GM18508 (cell line): ENCODE results near the gene AFF3.
"Not testable (repeated sequence)": the region's sequence is repeated elsewhere in the genome, so short reads cannot be mapped to it uniquely, and the experiment has no call there.

ENCODE experiments used
- ATAC-seq: cut with Tn5 transposase; IDR thresholded peaks from one replicate; pipeline ENCODE4 v1.9.1; 2021; ENCODE audit warnings: moderate number of reproducible peaks; ENCODE audit not compliant: insufficient read depth, unreplicated experiment

Gene AFF3

GRCh38 chr2:99743146-99743545 is 399.2 kb downstream of the AFF3 start:
- no peak for ATAC-seq

- ATAC-seq, result no peak
Observed at GRCh38 chr2:99737537-99737936, 404.9 kb downstream of the AFF3 start.

- no peak for ATAC-seq
Observed at GRCh38 chr2:99735753-99736152, 406.6 kb downstream of the AFF3 start.

GRCh38 chr2:99735314-99735713 is 407.1 kb downstream of the AFF3 start:
- not testable (repeated sequence) for ATAC-seq

GRCh38 chr2:99734236-99734635 is 408.2 kb downstream of the AFF3 start:
- ATAC-seq, result no peak

- ATAC-seq, result no peak
Observed at GRCh38 chr2:99729104-99730025, 413.0 kb downstream of the AFF3 start.

GRCh38 chr2:99728166-99728565 is 414.2 kb downstream of the AFF3 start:
- no peak for ATAC-seq

- ATAC-seq, result no peak
Observed at GRCh38 chr2:99727199-99727598, 415.2 kb downstream of the AFF3 start.

- no peak for ATAC-seq
Observed at GRCh38 chr2:99726691-99727090, 415.7 kb downstream of the AFF3 start.

GRCh38 chr2:99725820-99726219 is 416.6 kb downstream of the AFF3 start:
- no peak for ATAC-seq

- ATAC-seq, result no peak
Observed at GRCh38 chr2:99722476-99722875, 419.9 kb downstream of the AFF3 start.

- no peak for ATAC-seq
Observed at GRCh38 chr2:99719102-99719501, 423.3 kb downstream of the AFF3 start.

- no peak for ATAC-seq
Observed at GRCh38 chr2:99715956-99716355, 426.4 kb downstream of the AFF3 start.

- ATAC-seq, result no peak
Observed at GRCh38 chr2:99714349-99714748, 428.0 kb downstream of the AFF3 start.

GRCh38 chr2:99711144-99711543 is 431.2 kb downstream of the AFF3 start:
- ATAC-seq, result no peak

GRCh38 chr2:99710721-99711120 is 431.7 kb downstream of the AFF3 start:
- ATAC-seq, result no peak

GRCh38 chr2:99709229-99709628 is 433.2 kb downstream of the AFF3 start:
- ATAC-seq, result no peak

- no peak for ATAC-seq
Observed at GRCh38 chr2:99708231-99708630, 434.2 kb downstream of the AFF3 start.

GRCh38 chr2:99707592-99707991 is 434.8 kb downstream of the AFF3 start:
- ATAC-seq, result no peak

- ATAC-seq, result no peak
Observed at GRCh38 chr2:99706735-99707134, 435.7 kb downstream of the AFF3 start.

GRCh38 chr2:99701503-99701902 is 440.9 kb downstream of the AFF3 start:
- ATAC-seq, result no peak
